ENCODE measurements around the gene FN1. TPM values are rescaled to one million over a fixed set of nuclear protein-coding genes. Genes with fewer than 3 reads are reported as not detected.

The FN1 gene
- total RNA-seq, 1 donor from 2014 or later: 909 TPM

DNA sequence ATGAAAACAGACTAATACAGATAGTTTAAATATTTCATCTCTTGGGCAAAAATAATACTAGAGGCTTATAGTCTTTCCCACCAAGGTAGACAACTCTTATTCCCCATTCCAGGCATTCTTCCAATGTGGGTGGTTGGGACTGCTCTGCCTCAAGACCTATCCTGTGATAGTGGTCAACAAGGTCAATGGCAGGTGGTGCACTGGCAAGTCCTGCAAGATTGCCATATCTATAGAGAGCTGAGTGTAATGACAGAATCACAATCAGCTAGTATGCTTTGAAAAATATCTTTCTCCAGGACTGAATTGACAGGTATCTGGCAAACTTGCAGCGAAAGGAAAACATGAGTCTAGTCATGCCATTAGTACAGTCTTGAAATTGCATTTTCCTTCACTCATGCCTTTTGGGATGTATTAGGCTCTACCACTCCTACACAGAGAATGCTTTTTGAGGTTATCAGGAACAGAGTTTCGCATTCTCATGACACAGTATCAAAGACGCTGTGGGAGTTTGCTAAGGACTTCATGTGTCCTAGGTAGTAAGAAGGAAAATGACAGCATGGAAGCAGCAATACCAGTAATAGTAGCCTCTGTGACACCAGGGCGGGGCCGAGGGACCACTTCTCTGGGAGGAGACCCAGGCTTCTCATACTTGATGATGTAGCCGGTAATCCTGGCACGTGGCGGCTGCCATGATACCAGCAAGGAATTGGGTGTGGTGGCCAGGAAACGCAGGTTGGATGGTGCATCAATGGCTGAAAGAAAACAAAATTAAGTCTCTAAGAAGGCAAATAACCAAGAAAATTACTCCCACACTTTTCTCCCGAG, 61.0 kb downstream of the FN1 start:
- no peaks in the 10 kb centered on the region for H3K9me3 Mint-ChIP-seq
- TF ChIP-seq, protein P1, sequence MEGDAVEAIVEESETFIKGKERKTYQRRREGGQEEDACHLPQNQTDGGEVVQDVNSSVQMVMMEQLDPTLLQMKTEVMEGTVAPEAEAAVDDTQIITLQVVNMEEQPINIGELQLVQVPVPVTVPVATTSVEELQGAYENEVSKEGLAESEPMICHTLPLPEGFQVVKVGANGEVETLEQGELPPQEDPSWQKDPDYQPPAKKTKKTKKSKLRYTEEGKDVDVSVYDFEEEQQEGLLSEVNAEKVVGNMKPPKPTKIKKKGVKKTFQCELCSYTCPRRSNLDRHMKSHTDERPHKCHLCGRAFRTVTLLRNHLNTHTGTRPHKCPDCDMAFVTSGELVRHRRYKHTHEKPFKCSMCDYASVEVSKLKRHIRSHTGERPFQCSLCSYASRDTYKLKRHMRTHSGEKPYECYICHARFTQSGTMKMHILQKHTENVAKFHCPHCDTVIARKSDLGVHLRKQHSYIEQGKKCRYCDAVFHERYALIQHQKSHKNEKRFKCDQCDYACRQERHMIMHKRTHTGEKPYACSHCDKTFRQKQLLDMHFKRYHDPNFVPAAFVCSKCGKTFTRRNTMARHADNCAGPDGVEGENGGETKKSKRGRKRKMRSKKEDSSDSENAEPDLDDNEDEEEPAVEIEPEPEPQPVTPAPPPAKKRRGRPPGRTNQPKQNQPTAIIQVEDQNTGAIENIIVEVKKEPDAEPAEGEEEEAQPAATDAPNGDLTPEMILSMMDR (IDR thresholded peaks at IDR 0.05; ENCODE audit: unreplicated experiment): no peak
- H3K27ac Mint-ChIP-seq: no peak overlapping the region
- no peaks in the 10 kb centered on the region for H3K4me1 Mint-ChIP-seq
- peaks cover 43% of the 10 kb centered on the region for H3K36me3 Mint-ChIP-seq
- no peaks in the 10 kb centered on the region for H3K27me3 Mint-ChIP-seq (ENCODE audit: low read depth)
- H3K4me3 Mint-ChIP-seq: no peak overlapping the region
- no peak for DNase-seq (ENCODE audit: low spot score in 2 of 2, unreplicated experiment in 2 of 2)

DNA sequence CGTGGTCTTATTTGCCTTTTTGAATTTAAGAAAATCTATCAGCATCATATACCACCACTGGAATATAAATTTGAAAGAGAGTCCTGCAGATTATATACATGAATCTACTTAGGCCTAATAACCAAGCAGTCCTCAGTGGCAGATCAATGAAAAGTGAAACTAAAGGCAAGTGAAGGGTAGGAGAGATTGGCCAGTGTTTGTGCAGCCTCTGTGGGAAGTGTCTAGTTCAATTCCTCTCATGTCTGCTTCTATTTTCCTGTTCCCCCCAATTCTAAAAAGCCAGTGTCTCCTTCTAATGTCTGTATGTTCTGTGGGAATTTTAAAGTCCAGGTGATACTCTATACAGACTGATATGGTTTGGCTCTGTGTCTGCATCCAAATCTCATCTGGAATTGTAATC, 61.9 kb downstream of the FN1 start:
- Mint-ChIP-seq H3K27ac (no peak overlapping the region), H3K4me3 (no peak overlapping the region), H3K9me3 (no peaks in the 10 kb centered on the region), H3K27me3 (ENCODE audit: low read depth) (no peaks in the 10 kb centered on the region), H3K4me1 (no peaks in the 10 kb centered on the region), H3K36me3 (peaks cover 41% of the 10 kb centered on the region)
- DNase-seq (ENCODE audit: low spot score in 2 of 2, unreplicated experiment in 2 of 2): no peak
- TF ChIP-seq, protein P1 (IDR thresholded peaks at IDR 0.05; ENCODE audit: unreplicated experiment): no peak

DNA sequence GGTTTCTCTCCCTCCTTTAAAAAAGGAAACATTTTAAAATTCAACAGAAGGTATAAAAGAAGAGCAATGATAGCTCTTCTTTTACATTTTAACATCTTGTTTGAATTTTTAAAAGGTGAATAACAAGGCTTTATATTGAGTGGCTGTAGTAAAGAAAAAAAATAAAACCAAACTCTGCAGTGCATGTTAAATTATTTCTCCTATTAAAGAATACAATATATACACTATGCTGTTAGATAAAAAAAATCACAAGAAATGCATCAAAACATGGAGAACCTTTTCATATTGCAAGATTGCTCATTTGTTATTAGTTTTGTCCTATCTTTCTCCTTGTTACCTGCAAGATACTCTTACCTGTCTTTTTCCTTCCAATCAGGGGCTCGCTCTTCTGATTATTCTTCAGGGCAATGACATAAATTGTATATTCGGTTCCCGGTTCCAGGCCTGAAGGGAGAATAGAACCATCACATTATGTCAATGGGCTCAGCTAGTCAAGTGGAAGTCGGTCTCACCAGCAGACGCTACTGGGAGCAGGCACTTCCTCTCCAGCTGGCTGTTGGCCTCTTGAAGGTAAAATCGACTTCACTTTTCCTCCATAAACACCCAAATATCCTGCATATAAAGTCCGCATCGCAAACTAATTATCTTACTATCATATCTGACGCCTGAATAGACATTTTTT, 62.8 kb downstream of the FN1 start:
- TF ChIP-seq, protein P1 (IDR thresholded peaks at IDR 0.05; ENCODE audit: unreplicated experiment): no peak
- Mint-ChIP-seq H3K36me3 (peaks cover 35% of the 10 kb centered on the region), H3K4me3 (no peak overlapping the region), H3K4me1 (no peaks in the 10 kb centered on the region), H3K9me3 (no peaks in the 10 kb centered on the region), H3K27me3 (ENCODE audit: low read depth) (no peaks in the 10 kb centered on the region), H3K27ac (no peak overlapping the region)
- no peak for DNase-seq (ENCODE audit: low spot score in 2 of 2, unreplicated experiment in 2 of 2)

DNA sequence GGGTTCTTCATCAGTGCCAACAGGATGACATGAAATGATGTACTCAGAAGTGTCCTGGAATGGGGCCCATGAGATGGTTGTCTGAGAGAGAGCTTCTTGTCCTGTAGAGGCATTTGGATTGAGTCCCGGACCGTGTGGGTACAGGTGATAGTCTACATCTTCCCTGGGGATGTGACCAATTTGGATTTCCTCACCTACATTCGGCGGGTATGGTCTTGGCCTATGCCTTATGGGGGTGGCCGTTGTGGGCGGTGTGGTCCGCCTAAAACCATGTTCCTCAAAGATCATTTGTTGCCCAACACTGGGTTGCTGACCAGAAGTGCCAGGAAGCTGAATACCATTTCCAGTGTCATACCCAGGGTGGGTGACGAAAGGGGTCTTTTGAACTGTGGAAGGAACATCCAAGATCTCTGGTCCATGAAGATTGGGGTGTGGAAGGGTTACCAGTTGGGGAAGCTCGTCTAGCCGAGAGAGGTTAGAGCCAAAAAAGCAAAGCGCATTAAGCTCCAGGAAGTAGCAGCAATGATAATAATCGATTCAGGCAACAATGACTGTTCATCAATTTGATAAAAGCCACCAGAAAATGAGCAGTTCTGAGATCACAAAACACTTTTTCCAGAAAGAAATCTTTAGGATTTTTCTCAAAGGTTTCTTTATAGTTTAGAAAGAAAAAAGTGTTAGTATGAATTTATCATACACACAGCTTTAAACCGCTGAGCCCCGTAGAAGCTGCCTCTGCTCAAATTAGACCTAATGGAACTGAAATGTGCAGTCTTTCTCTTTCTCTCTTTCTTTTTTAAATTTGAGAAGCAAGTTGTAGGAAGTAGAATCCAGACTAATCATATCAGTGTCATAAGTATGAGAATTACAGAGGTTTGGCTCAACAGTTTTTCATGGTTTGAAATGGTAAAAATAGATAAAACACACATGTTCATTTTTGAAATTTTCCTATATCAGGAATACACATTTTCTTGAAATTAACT, 63.7 kb downstream of the FN1 start:
- H3K27ac Mint-ChIP-seq: no peak overlapping the region
- DNase-seq (ENCODE audit: low spot score in 2 of 2, unreplicated experiment in 2 of 2): no peak
- TF ChIP-seq, protein P1 (IDR thresholded peaks at IDR 0.05; ENCODE audit: unreplicated experiment): no peak
- H3K36me3 Mint-ChIP-seq: peaks cover 43% of the 10 kb centered on the region
- H3K9me3 Mint-ChIP-seq: no peaks in the 10 kb centered on the region
- no peaks in the 10 kb centered on the region for H3K27me3 Mint-ChIP-seq (ENCODE audit: low read depth)
- no peaks in the 10 kb centered on the region for H3K4me1 Mint-ChIP-seq
- no peak overlapping the region for H3K4me3 Mint-ChIP-seq

DNA sequence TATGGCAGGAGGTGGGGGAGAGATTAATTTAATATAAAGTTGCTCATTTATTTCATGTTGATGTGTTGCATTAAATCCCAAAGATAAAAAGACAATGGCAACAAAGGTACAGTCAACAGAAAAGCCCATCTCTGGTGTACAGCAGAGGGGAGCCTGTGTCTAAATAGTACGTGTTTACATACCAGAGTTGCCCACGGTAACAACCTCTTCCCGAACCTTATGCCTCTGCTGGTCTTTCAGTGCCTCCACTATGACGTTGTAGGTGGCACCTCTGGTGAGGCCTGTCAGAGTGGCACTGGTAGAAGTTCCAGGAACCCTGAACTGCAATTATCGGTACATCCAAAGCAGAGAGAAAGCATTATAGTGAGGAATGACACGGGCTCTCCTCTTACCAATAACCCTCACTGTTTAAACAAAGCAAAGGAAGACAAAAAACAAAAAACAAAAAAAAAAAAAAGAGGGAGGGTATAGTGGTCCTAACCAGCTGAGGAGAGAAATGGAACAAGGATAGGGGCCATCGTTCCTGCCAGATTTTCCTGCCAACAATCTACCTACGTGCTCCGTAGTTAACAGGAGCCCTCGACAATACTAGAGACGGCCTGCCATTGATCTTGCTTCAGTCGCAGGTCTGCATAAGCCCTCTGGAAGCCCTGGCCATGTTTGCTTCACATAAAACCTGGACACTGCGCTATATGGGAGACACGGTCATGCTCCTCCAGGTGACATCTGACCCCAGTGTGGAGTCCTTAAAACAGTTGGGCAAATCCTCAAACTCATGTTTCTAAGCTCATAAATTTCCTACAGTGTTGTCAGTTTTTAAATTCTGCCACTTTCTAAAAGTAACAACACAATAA, 65.5 kb downstream of the FN1 start:
- Mint-ChIP-seq H3K27ac (no peak overlapping the region), H3K4me3 (no peak overlapping the region), H3K27me3 (ENCODE audit: low read depth) (no peaks in the 10 kb centered on the region), H3K4me1 (no peaks in the 10 kb centered on the region), H3K9me3 (no peaks in the 10 kb centered on the region), H3K36me3 (peaks cover 39% of the 10 kb centered on the region)
- no peak for DNase-seq (ENCODE audit: low spot score in 2 of 2, unreplicated experiment in 2 of 2)
- TF ChIP-seq, protein P1 (IDR thresholded peaks at IDR 0.05; ENCODE audit: unreplicated experiment): no peak
